A549 (cell line): Measurements from ENCODE around the gene HTR2A. TPM values are rescaled to one million over a fixed set of nuclear protein-coding genes. Genes with fewer than 3 reads are reported as not detected.

Experiments
- ATAC-seq, 2 experiments: fragments of 200-7000 bp in 1 of 2; fragments of >200 bp in 1 of 2; cut with Nextera tagmentation in 1 of 2; cut with Tn5 transposase in 1 of 2; 3 replicates each; pipeline versions ENCODE4 v1.8.0 to v1.9.1; 2018 to 2020; ENCODE audit warnings: mild to moderate bottlenecking in 1 of 2, moderate library complexity in 1 of 2
- CTCF ChIA-PET: fragments of 300-600 bp; sonication (Branson Sonifier 250); formaldehyde crosslinking; extraction: SDS; loops from one replicate; lab custom pipeline; 2021; ENCODE audit warnings: antibody characterized with exemption, inconsistent platforms; lab: Yijun Ruan, JAX
- POLR2A ChIA-PET: fragments of 350-600 bp; formaldehyde crosslinking; extraction: SDS; loops from one replicate; lab custom pipeline; 2021; ENCODE audit warnings: antibody characterized with exemption, inconsistent platforms; lab: Yijun Ruan, JAX
- DNase-seq, 2 experiments: peaks; one replicate each; pipeline versions ENCODE4 v3.0.0 to v3.0.0-alpha.2; 2011 to 2016; ENCODE audit warnings: low read depth in 1 of 2, low spot score in 1 of 2
- FAIRE-seq: peaks from 2 replicates; lab custom pipeline; 2011; peaks lifted over from hg19 to GRCh38; lab: Jason Lieb, UNC
- H3K27ac ChIP-seq, 2 experiments: fragments of >200 bp; sonication (Bioruptor Twin); formaldehyde crosslinking; 3 replicates each; pipeline ENCODE4 v1.5.1; 2016 to 2017
- H3K4me1 ChIP-seq: fragments of >200 bp; sonication (Bioruptor Twin); formaldehyde crosslinking; 3 replicates; pipeline ENCODE4 v1.6.1; 2016
- H3K4me2 ChIP-seq: fragments of >200 bp; sonication (Bioruptor Twin); formaldehyde crosslinking; 3 replicates; pipeline ENCODE4 v1.6.1; 2016
- H3K4me3 ChIP-seq: fragments of >200 bp; sonication (Bioruptor Twin); formaldehyde crosslinking; 3 replicates; pipeline ENCODE4 v1.5.1; 2016
- H3K9me3 ChIP-seq: fragments of >200 bp; sonication (Bioruptor Twin); formaldehyde crosslinking; 3 replicates; pipeline ENCODE4 v1.6.1; 2016
- BHLHE40 ChIP-seq: IDR thresholded peaks from 2 replicates; pipeline ENCODE4 v1.6.1; 2012; ENCODE audit warnings: low read depth, low read length, inconsistent platforms
- CBX8 ChIP-seq: fragments of 200-600 bp; sonication (generic); IDR thresholded peaks from 2 replicates; pipeline ENCODE4 v1.6.1; 2016
- CHD4 ChIP-seq: fragments of 200-600 bp; sonication (generic); IDR thresholded peaks from 2 replicates; pipeline ENCODE4 v1.6.1; 2016; ENCODE audit warnings: antibody characterized with exemption, mild to moderate bottlenecking, borderline replicate concordance
- EHF ChIP-seq: fragments of 250-450 bp; sonication (Bioruptor Pico); IDR thresholded peaks from 2 replicates; pipeline ENCODE4 v1.5.0; 2020; ENCODE audit warnings: mild to moderate bottlenecking
- ESRRA ChIP-seq: fragments of 150-350 bp; IDR thresholded peaks from 2 replicates; pipeline ENCODE4 v1.6.1; 2014; ENCODE audit warnings: mild to moderate bottlenecking, low read length, borderline replicate concordance
- FOSB ChIP-seq: fragments of 250-450 bp; sonication (Bioruptor Pico); IDR thresholded peaks from 2 replicates; pipeline ENCODE4 v1.5.0; 2020; ENCODE audit warnings: mild to moderate bottlenecking, moderate library complexity
- FOSL2 ChIP-seq, 2 experiments: fragments of 450-650 bp in 1 of 2; fragments of >200 bp in 1 of 2; sonication (Bioruptor Twin) in 1 of 2; formaldehyde crosslinking; IDR thresholded peaks; 2 replicates each; pipeline versions ENCODE4 v1.5.0 to v1.6.1; 2016 to 2020; ENCODE audit warnings: mild to moderate bottlenecking in 1 of 2, moderate library complexity in 1 of 2
- HEYL ChIP-seq: fragments of 250-450 bp; sonication (Bioruptor Pico); IDR thresholded peaks from 2 replicates; pipeline ENCODE4 v1.8.0; 2021; ENCODE audit warnings: mild to moderate bottlenecking, moderate library complexity
- HMGXB4 ChIP-seq: fragments of 250-450 bp; sonication (Bioruptor Pico); IDR thresholded peaks from 2 replicates; pipeline ENCODE4 v1.5.0; 2021; ENCODE audit warnings: mild to moderate bottlenecking, moderate library complexity, borderline replicate concordance
- HOXA7 ChIP-seq: fragments of 250-450 bp; sonication (Bioruptor Pico); IDR thresholded peaks from 2 replicates; pipeline ENCODE4 v1.5.0; 2020; ENCODE audit warnings: mild to moderate bottlenecking, moderate library complexity
- HOXB13 ChIP-seq: fragments of 250-450 bp; sonication (Bioruptor Pico); IDR thresholded peaks from 2 replicates; pipeline ENCODE4 v1.5.0; 2020; ENCODE audit warnings: low read depth, mild to moderate bottlenecking, moderate library complexity
- KDM1A ChIP-seq: fragments of 200-600 bp; sonication (generic); IDR thresholded peaks from 2 replicates; pipeline ENCODE4 v1.6.1; 2016; ENCODE audit warnings: low read depth, mild to moderate bottlenecking
- MAFK ChIP-seq: fragments of 450-650 bp; IDR thresholded peaks from 2 replicates; pipeline ENCODE4 v1.6.1; 2014; ENCODE audit not compliant: partially characterized antibody
- NFE2L2 ChIP-seq: fragments of 150-350 bp; conservative IDR thresholded peaks from 2 replicates; pipeline ENCODE4 v1.6.1; 2014; ENCODE audit warnings: low read length
- POLR2A ChIP-seq: IDR thresholded peaks from 2 replicates; pipeline ENCODE4 v1.6.1; 2012; ENCODE audit warnings: mild to moderate bottlenecking, low read length
- RCOR1 ChIP-seq: fragments of 150-350 bp; IDR thresholded peaks from 2 replicates; pipeline ENCODE4 v1.6.1; 2014; ENCODE audit warnings: antibody characterized with exemption, low read length, low read depth
- RNF2 ChIP-seq: fragments of 200-600 bp; sonication (generic); IDR thresholded peaks from 2 replicates; pipeline ENCODE4 v1.6.1; 2016; ENCODE audit warnings: low read depth, mild to moderate bottlenecking, antibody characterized with exemption, moderate library complexity, borderline replicate concordance
- TFCP2L1 ChIP-seq: fragments of 250-450 bp; sonication (Bioruptor Pico); IDR thresholded peaks from 2 replicates; pipeline ENCODE4 v1.5.0; 2021; ENCODE audit warnings: mild to moderate bottlenecking
- USF2 ChIP-seq: fragments of 450-650 bp; IDR thresholded peaks from 2 replicates; pipeline ENCODE4 v1.6.1; 2014; ENCODE audit warnings: antibody characterized with exemption
- WGBS: methylation state at CpG from one replicate; pipeline ENCODE4 v1.1.6; 2017; ENCODE audit errors: missing lambda C conversion rate; 5-methylcytosine and 5-hydroxymethylcytosine counted together
- polyA plus RNA-seq, 4 experiments: library from polyadenylated mRNA; depleted of rRNA in 3 of 4; stranded (reverse); fragments of >200 nt; fragmentation: RNase III in 1 of 4; extraction: RNeasy Plus Mini Kit Qiagen cat#74134 plus additional on column Dnase treatment in 1 of 4; gene quantifications; 2 replicates in 3 of 4; 3 replicates in 1 of 4; pipeline ENCODE4 v1.2.3, GENCODE V29; 2011 to 2017
- TF ChIP-seq, protein P1 (sequence below): IDR thresholded peaks from 2 replicates; pipeline ENCODE4 v1.6.1; 2012
- TF ChIP-seq, protein P2 (sequence below): IDR thresholded peaks from 2 replicates; pipeline ENCODE4 v1.6.1; 2012; ENCODE audit warnings: low read depth, borderline replicate concordance
- TF ChIP-seq, protein P3 (sequence below): fragments of 250-450 bp; sonication (Bioruptor Pico); IDR thresholded peaks from 2 replicates; pipeline ENCODE4 v1.5.0; 2020; ENCODE audit warnings: low read depth, mild to moderate bottlenecking, moderate library complexity
- TF ChIP-seq, protein P4 (sequence below): fragments of 200-600 bp; sonication (generic); IDR thresholded peaks from 2 replicates; pipeline ENCODE4 v1.6.1; 2016; ENCODE audit warnings: antibody characterized with exemption, mild to moderate bottlenecking, moderate library complexity

HTR2A gene
- polyA plus RNA-seq, 2 of the 4 experiments (the other 2 are of a cell fraction): not detected

- Histone ChIP-seq H3K4me2 (no peak overlapping the region), H3K9me3 (no peaks in the 10 kb centered on the region), H3K27ac (no peak overlapping the region), H3K4me1 (no peaks in the 10 kb centered on the region), H3K4me3 (no peak overlapping the region)
- TF ChIP-seq ESRRA (no peak), NFE2L2 (peak; percentile 60), MAFK (peak; percentile 59)
- ATAC-seq: no peak
- ChIA-PET CTCF (interaction anchor here (0.7 kb wide), 1 partner anchor 40 kb away, joined by 3 read pairs; no protein-coding TSS in a partner anchor), POLR2A (no interaction called here)
- DNase-seq: peak in 1 of 2 experiments; percentile 12
- FAIRE-seq: no peak
- 0% methylated on average over 1 of the region's 1 CpG for WGBS
Observed at GRCh38 chr13:46934749-46935148, 37.9 kb upstream of the HTR2A start.

DNA sequence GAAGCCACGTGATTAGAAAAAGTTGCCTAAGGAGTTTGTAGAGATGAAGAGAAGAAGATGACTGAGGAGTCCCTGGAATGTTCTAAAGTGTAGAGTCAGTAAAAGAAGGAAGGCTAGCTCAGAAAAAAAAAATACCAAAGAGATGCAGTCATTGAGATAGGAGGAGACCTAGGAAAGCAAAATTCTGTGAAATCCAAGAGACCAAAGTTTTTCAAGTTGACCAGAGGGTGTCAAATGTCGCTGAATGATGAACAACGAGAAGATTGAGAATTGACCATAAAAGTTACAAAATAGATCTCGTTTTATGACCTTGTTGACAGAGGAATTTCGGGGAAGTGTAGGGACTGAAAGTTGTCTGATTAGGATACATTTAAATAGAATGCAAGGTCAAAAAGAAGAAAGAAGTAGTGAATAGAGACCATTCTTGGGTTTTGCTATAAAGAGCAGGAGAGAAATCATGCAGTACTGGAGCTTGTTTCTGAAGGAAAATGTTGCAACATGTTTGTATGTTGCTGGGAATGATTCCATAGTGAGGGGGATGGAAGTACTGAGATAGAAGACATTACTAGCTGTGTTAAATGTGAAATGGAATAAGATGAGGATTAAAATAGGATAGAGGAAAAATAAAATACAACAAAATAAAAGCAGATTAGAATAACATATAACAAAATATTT is 30.2 kb upstream of the HTR2A start:
- ChIA-PET CTCF (no interaction called here), POLR2A (no interaction called here)
- FAIRE-seq (no peak), DNase-seq (no peak)
- no peak overlapping the region for H3K27ac ChIP-seq
- H3K4me3 ChIP-seq: no peak overlapping the region
- H3K4me2 ChIP-seq: no peak overlapping the region
- H3K9me3 ChIP-seq: no peaks in the 10 kb centered on the region
- TF ChIP-seq FOSL2 (IDR thresholded peaks at IDR 0.05): no peak
- no peak for TF ChIP-seq FOSL2 (CRISPR knock-in tag; IDR thresholded peaks at IDR 0.05)
- TF ChIP-seq, protein P1, sequence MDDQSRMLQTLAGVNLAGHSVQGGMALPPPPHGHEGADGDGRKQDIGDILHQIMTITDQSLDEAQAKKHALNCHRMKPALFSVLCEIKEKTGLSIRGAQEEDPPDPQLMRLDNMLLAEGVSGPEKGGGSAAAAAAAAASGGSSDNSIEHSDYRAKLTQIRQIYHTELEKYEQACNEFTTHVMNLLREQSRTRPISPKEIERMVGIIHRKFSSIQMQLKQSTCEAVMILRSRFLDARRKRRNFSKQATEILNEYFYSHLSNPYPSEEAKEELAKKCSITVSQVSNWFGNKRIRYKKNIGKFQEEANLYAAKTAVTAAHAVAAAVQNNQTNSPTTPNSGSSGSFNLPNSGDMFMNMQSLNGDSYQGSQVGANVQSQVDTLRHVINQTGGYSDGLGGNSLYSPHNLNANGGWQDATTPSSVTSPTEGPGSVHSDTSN: no peak
- TF ChIP-seq, protein P2, sequence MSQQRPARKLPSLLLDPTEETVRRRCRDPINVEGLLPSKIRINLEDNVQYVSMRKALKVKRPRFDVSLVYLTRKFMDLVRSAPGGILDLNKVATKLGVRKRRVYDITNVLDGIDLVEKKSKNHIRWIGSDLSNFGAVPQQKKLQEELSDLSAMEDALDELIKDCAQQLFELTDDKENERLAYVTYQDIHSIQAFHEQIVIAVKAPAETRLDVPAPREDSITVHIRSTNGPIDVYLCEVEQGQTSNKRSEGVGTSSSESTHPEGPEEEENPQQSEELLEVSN: no peak
- no peak for TF ChIP-seq HOXB13
- no peak for TF ChIP-seq RCOR1
- no peak for TF ChIP-seq CBX8
- TF ChIP-seq EHF: no peak
- no peak for TF ChIP-seq FOSB (CRISPR knock-in tag)
- no peak for TF ChIP-seq TFCP2L1
- TF ChIP-seq HMGXB4 (CRISPR knock-in tag): no peak
- TF ChIP-seq KDM1A: no peak
- no peak for TF ChIP-seq USF2
- TF ChIP-seq HEYL (CRISPR knock-in tag): no peak
- no peak for TF ChIP-seq NFE2L2
- TF ChIP-seq, protein P3, sequence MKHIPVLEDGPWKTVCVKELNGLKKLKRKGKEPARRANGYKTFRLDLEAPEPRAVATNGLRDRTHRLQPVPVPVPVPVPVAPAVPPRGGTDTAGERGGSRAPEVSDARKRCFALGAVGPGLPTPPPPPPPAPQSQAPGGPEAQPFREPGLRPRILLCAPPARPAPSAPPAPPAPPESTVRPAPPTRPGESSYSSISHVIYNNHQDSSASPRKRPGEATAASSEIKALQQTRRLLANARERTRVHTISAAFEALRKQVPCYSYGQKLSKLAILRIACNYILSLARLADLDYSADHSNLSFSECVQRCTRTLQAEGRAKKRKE (CRISPR knock-in tag): no peak
- TF ChIP-seq POLR2A: no peak
- TF ChIP-seq, all 56 proteins: peak for 0
- no peak for ATAC-seq
- WGBS: under 1% methylated on average over 5 of the region's 5 CpGs
- no peaks in the 10 kb centered on the region for H3K4me1 ChIP-seq

DNA sequence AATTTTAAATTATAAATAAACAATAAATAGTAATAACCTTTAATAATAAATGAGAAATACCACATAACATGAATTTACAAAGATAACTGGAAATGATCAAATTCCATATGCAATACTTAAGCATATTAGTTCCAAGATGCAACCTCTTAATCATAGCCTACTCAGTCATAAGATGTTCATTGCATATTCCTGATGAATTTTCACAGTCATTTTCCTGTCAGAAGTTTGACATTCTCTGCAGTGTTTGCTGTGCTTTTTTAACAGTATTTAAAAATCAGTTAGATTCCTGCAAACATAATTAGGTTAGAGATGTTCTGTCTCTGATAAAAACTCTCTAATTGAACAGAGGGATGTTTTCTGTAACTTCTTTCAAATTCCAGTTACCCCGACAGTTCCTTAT is 28.6 kb upstream of the HTR2A start:
- no peak for ATAC-seq
- no peak for FAIRE-seq
- DNase-seq: no peak

More for the DNA sequence above, 28.6 kb upstream of the HTR2A start:
- TF ChIP-seq HOXA7 (CRISPR knock-in tag): no peak
- no peak for TF ChIP-seq BHLHE40
- TF ChIP-seq, protein P4, sequence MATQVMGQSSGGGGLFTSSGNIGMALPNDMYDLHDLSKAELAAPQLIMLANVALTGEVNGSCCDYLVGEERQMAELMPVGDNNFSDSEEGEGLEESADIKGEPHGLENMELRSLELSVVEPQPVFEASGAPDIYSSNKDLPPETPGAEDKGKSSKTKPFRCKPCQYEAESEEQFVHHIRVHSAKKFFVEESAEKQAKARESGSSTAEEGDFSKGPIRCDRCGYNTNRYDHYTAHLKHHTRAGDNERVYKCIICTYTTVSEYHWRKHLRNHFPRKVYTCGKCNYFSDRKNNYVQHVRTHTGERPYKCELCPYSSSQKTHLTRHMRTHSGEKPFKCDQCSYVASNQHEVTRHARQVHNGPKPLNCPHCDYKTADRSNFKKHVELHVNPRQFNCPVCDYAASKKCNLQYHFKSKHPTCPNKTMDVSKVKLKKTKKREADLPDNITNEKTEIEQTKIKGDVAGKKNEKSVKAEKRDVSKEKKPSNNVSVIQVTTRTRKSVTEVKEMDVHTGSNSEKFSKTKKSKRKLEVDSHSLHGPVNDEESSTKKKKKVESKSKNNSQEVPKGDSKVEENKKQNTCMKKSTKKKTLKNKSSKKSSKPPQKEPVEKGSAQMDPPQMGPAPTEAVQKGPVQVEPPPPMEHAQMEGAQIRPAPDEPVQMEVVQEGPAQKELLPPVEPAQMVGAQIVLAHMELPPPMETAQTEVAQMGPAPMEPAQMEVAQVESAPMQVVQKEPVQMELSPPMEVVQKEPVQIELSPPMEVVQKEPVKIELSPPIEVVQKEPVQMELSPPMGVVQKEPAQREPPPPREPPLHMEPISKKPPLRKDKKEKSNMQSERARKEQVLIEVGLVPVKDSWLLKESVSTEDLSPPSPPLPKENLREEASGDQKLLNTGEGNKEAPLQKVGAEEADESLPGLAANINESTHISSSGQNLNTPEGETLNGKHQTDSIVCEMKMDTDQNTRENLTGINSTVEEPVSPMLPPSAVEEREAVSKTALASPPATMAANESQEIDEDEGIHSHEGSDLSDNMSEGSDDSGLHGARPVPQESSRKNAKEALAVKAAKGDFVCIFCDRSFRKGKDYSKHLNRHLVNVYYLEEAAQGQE: no peak
- TF ChIP-seq RNF2: no peak
- no peak for TF ChIP-seq CHD4
- H3K27ac ChIP-seq: no peak overlapping the region
- H3K9me3 ChIP-seq: no peaks in the 10 kb centered on the region
- WGBS: 23% methylated on average over 1 of the region's 1 CpG
- no peaks in the 10 kb centered on the region for H3K4me1 ChIP-seq
- POLR2A ChIA-PET: no interaction called here
- H3K4me3 ChIP-seq: no peak overlapping the region
- CTCF ChIA-PET: no interaction called here
- H3K4me2 ChIP-seq: no peak overlapping the region
